ENCODE results near the gene TAF1L.

The TAF1L gene

DNA sequence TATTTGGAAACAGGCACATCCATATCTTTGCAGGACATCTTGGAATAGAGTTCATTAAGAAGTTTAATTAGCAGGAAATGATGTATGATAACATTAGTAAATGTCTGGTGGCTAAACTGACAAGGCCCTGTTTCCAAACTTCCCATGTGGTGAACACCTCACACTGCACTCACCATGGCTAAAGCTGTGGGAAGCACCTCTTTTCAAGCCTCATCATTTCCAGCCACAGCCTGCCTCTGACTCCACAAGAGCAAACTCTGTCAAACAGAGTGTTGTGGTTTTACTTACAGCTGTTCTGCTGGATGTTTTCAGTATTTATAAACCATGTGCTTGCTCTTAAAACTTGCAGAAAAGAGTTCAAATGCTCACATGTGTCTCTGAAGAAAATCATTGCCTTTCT, 47.6 kb downstream of the TAF1L start:
- DNase-seq = no peak

DNA sequence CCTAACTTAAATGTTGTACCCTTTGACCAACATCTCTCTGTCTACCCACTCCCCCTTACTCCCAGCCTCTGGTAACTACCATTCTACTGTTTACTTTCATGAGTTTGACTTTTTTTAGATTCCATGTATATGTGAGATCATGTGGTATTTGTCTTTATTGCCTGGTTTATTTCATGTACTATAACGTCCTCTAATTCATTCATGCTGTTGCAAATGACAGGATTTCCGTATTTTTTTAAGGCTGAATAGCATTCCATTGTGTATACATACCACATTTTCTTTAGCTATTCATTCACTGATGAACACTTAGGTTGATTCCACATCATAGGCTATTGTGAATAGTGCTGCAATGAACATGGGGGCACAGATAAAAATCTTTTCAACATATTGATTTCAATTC, 50.7 kb downstream of the TAF1L start:
- DNase-seq = no peak

DNA sequence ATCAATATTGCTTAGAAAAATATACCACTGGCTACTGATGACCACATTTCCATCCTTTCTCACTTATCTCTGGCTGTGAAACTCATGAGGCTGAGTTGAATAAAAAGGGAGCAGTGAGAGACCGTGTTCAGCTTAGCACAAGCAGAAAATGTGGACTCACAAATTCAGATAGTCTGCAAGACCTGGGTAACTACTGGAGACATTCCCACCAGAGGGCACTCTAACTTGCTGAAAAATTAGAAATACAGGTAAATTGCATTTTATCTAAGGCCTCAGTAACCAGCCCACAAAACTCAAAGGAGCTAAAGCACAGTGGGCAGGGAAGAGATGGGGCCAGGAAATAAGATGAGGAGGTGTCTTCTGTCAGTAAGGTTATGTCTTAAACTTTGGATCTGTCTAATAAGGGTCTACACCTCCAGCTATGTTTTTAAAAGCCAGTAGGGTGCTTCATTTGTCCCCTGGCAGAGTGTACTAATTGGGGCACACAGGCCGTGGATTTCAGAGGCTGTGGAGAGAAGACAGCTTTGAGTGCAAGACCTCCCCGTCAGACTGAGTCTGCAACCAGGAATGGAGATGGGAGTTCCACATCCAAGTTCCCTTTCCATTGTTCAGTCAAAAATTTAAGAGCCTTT, 53.8 kb downstream of the TAF1L start:
- DNase-seq = no peak

DNA sequence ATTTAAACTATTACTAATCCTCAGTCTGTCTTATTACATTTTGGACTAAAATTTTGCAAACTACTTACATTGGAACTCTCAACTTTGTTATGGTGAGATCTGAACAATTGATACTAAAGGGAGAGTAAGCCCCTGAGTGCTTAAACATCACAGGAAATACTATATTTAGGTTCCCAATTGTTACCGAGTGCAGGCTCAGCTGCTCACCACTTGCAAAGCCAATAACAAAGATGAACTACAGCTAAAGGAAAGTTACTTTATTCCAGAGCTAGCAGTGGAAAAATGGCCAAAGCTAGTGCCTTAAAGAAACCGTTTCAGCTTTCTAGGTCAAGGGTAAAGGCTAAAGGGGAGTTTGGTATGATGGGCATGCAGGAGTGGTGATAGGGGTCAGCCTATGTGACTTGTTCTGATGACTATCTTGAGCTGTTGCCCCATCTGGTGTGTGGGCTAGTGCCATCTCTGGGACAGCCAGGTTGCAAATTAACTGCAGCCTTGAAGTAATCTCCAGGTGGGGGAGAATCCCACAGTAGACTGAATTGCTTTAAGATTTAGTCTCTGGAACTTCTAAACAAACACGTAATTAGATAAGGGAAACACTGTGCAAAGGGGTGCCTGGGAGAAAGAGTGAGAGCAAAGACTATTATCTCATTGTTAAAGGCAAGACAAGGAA, 54.7 kb downstream of the TAF1L start:
- no peak for DNase-seq

DNA sequence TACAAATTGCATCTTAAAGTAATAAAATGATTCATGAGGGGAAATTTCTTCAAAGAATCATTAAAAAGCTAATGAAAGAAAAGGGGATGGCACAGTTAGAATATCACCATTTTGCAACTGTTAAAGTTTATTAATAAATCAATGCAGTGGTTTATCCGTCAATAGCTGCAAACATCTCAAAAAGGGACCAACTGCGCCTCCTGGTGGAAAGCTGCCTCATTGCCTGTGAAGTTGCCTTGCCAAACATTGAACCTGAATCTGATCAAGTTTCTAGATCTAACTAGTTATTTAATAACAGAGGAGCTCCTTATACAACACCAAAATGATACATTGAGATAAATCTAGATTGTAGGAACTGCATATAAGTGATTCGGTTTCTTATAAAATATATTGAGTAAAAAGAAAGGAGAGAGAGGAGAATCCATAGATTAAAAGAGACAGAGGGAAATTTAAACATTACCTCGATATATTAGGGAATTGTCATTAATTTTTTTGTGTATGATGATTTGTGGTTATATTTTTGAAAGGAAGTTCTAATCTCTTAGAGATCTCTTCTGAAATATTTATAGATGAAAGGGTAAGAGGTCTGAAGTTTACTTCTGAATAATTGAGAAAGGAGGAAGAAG, 55.6 kb downstream of the TAF1L start:
- DNase-seq = peak; percentile 9

Measured in NCI-H1417 treated with DMSO at 0.1 percent for 48 hours (cell line).